Astrocyte of the cerebellum (primary cell): ENCODE data around the gene CNMD.
A peak's percentile ranks its signal among the peaks of the same experiment; 100 is the strongest.

Experiments used
- DNase-seq: peaks from one replicate; pipeline ENCODE4 v3.0.0-alpha.2; 2011; ENCODE audit warnings: low read depth
- H3K4me3 ChIP-seq: 2 replicates; pipeline ENCODE4 v1.5.1; 2011; ENCODE audit warnings: mild to moderate bottlenecking, low read depth, low read length, moderate library complexity
- CTCF ChIP-seq: IDR thresholded peaks from 2 replicates; pipeline ENCODE4 v1.5.1; 2012; ENCODE audit warnings: low read length, low read depth, moderate library complexity, mild to moderate bottlenecking; ENCODE audit errors: missing control alignments
- in situ Hi-C: cut with HindIII; loops from 2 replicates; pipeline ENCODE4 v1.10.0; 2017; ENCODE audit warnings: low sequenced_read_pairs

CNMD gene

GRCh38 chr13:52739468-52740071 is at the start of gene CNMD:
TSS of gene CNMD (minus strand) at chr13:52739820. CDS start at chr13:52739701, 119 bp downstream.
- TF ChIP-seq CTCF: no peak
- peak within 1 kb of the TSS; percentile 34 for H3K4me3 ChIP-seq
- in situ Hi-C loops: no loop called here
- DNase-seq: no peak

GRCh38 chr13:52788011-52788410 is 48.4 kb upstream of the CNMD start:
- no peak overlapping the region for H3K4me3 ChIP-seq
- no peak for DNase-seq
- in situ Hi-C loops: no loop called here
- TF ChIP-seq CTCF: no peak

- TF ChIP-seq CTCF: no peak
- in situ Hi-C loops: no loop called here
- no peak overlapping the region for H3K4me3 ChIP-seq
- no peak for DNase-seq
Observed at GRCh38 chr13:52787235-52787634, 47.6 kb upstream of the CNMD start.

GRCh38 chr13:52786766-52787165 is 47.1 kb upstream of the CNMD start:
- no peak for TF ChIP-seq CTCF
- DNase-seq: no peak
- H3K4me3 ChIP-seq: no peak overlapping the region
- in situ Hi-C loops: no loop called here

- TF ChIP-seq CTCF: no peak
- no peak for DNase-seq
- in situ Hi-C loops: no loop called here
- H3K4me3 ChIP-seq: no peak overlapping the region
Observed at GRCh38 chr13:52785739-52786138, 46.1 kb upstream of the CNMD start.

GRCh38 chr13:52784591-52785340 is 45.1 kb upstream of the CNMD start:
- no peak overlapping the region for H3K4me3 ChIP-seq
- no peak for TF ChIP-seq CTCF
- no peak for DNase-seq
- in situ Hi-C loops: no loop called here
